HUDEP-2 (cell line): ENCODE results near the gene ACTR3C.
A peak's percentile ranks its signal among the peaks of the same experiment; 100 is the strongest.

Experiments used
- DNase-seq, 76 experiments: peaks; one replicate each; lab custom pipeline; 2025; ENCODE audit not compliant: unreplicated experiment in 76 of 76; lab: John Stamatoyannopoulos, UW

Gene ACTR3C

GRCh38 chr7:150337179-150337578 lies 13.8 kb upstream of the ACTR3C start:
- no peak for DNase-seq

- DNase-seq = no peak
These were observed 13.4 kb upstream of the ACTR3C start for GRCh38 chr7:150336746-150337145.

- no peak for DNase-seq
These were observed 12.4 kb upstream of the ACTR3C start for GRCh38 chr7:150335774-150336112.

GRCh38 chr7:150335108-150335773 lies 11.9 kb upstream of the ACTR3C start:
- DNase-seq = no peak

- DNase-seq = no peak
These were observed 10.8 kb upstream of the ACTR3C start for GRCh38 chr7:150334108-150334507.

- no peak for DNase-seq
These were observed 10.3 kb upstream of the ACTR3C start for GRCh38 chr7:150333659-150334058.

GRCh38 chr7:150332852-150333635 lies 9.7 kb upstream of the ACTR3C start:
- no peak for DNase-seq

GRCh38 chr7:150330211-150330885 lies 7.0 kb upstream of the ACTR3C start:
- no peak for DNase-seq

GRCh38 chr7:150329331-150330120 lies 6.2 kb upstream of the ACTR3C start:
- no peak for DNase-seq

- DNase-seq = no peak
These were observed 4.0 kb upstream of the ACTR3C start for GRCh38 chr7:150327308-150327707.

- DNase-seq = no peak
These were observed 3.4 kb upstream of the ACTR3C start for GRCh38 chr7:150326657-150327268.

- DNase-seq = no peak
These were observed 2.6 kb upstream of the ACTR3C start for GRCh38 chr7:150325901-150326300.

GRCh38 chr7:150325110-150325611 lies 1.8 kb upstream of the ACTR3C start:
- no peak for DNase-seq

GRCh38 chr7:150324373-150324961 lies 1.1 kb upstream of the ACTR3C start:
- DNase-seq = peak in 2 of 76 experiments; percentile 2 to 4

- peak in 10 of 76 experiments; percentile 5 to 59 (median 44) for DNase-seq
These were observed 482 bp upstream of the ACTR3C start for GRCh38 chr7:150323682-150324372.

GRCh38 chr7:150322114-150322832 lies 1.1 kb downstream of the ACTR3C start:
- DNase-seq = peak in 73 of 76 experiments; percentile 17 to 89 (median 61)

- DNase-seq = no peak
These were observed 1.6 kb downstream of the ACTR3C start for GRCh38 chr7:150321788-150322113.

- DNase-seq = no peak
These were observed 5.4 kb downstream of the ACTR3C start for GRCh38 chr7:150317748-150318444.
